Eye (tissue), 1 donor: ENCODE data around the gene RBM27.
"Not testable (repeated sequence)": the region's sequence is repeated elsewhere in the genome, so short reads cannot be mapped to it uniquely, and the experiment has no call there.

Experiments used
- DNase-seq: peaks from one replicate; pipeline ENCODE4 v3.0.0-alpha.2; 2015

The RBM27 gene

GRCh38 chr5:146206257-146206656, 2.9 kb downstream of the RBM27 start:
- DNase-seq, result no peak

GRCh38 chr5:146208916-146209522, 5.6 kb downstream of the RBM27 start:
- no peak for DNase-seq

DNA sequence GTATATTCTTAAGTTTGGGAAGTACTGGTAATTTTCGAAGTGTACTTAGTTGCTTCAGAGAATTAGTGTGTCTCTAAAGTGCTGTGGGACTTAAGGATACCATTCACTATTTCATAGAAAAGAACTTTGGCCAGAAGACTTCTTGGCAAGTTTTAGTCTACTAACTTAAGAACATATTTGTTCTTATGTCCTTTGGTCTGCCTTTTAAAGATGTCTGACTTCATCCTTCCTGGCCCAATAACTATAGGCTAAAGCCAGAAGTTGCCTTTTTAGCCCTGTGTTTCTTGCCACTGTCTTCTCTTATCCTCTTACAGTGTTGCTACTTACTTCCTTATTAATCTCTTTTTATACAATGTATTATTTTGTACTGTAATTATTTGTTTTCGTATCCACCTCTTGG, 6.3 kb downstream of the RBM27 start:
- no peak for DNase-seq

DNA sequence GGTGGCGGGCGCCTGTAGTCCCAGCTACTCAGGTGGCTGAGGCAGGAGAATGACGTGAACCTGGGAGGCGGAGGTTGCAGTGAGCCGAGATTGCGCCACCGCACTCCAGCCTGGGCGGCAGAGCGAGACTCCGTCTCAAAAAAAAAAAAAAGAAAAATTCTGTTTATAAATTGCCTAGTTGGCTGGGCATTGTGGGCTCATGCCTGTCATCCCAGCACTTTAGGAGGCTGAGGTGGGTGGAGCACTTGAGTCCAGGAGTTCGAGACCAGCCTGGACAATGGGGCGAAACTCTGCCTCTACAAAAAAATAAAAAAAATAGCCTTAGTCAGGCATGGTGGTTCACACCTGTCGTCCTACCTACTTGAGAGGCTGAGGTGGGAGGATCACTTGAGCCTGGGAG, 7.4 kb downstream of the RBM27 start:
- DNase-seq, result not testable (repeated sequence)

DNA sequence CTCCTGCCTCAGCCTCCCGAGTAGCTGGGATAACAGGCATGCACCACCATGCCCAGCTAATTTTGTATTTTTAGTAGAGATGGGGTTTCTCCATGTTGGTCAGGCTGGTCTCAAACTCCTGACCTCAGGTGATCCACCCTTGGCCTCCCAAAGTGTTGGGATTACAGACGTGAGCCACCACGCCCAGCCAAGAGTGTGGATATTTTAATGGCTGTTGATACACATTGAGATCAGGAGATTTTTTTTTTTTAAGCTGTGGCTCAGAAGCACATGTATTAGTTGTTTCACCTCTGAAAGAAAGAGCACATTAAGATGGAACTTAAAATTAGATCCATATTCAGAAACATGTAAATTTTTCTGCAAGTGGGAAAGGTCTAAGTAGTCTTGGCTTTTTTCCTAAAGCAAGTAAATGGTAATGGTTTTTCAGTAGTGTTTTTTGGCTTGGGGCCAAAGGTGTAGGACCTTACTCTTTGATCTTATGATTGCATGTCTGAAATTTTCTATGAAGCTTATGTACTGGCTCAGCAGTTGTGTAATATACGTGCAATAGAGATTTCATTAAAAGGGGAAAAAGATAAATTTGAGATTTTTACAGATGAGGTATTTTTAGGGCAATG, 9.9 kb downstream of the RBM27 start:
- peak; percentile 19 for DNase-seq

DNA sequence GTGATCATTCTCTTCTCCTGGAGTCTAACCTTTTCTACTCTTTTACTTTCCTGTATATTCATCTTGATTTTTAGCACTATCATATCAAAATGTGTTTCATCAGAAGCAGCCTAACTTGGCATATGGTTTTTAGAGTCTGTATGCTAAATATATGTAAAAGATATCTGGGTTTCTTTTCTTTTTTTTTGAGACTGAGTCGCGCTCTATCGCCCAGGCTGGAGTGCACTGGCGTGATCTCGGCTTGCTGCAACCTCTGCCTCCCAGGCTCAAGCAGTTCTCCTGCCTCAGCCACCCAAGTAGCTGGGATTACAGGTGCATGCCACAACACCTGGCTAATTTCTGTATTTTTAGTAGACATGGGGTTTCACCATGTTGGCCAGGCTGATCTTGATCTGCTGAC, 11.5 kb downstream of the RBM27 start:
- not testable (repeated sequence) for DNase-seq

DNA sequence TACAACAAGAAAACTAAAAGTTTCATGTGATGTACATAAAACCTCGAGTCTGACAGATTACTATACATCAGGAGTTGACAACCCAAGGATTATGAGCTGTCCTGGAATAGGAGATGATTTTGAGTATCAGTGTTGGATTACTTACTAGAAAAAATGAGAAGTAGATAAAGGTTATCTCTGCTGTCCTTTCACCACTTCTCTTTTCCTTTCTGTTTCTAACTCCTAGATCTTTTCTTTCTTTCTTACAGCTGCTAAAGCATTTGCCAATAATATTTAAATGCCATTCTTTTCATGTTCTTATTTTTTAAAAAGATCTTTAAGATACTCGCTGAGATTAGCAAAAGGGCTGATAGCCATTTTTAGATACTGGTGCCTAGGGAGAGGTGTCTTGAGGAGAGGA, 14.8 kb downstream of the RBM27 start:
- DNase-seq, result no peak

- DNase-seq, result no peak
These were observed 15.8 kb downstream of the RBM27 start for GRCh38 chr5:146219243-146219642.

DNA sequence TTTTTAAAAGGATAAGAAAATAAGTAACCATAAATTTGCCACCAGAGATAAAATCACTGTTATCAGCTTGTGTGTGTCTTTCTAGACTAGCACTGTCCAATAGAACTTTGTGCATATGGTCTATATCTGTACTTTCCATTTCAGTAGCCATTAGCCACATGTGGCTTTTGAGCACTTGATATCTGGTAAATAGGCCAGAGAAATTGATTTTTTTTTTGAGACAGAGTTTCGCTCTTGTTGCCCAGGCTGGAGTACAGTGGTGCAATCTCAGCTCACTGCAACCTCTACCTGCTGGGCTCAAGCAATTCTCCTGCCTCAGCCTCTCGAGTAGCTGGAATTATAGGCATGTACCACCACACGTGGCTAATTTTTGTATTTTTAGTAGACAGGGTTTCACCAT, 17.8 kb downstream of the RBM27 start:
- DNase-seq, result no peak

DNA sequence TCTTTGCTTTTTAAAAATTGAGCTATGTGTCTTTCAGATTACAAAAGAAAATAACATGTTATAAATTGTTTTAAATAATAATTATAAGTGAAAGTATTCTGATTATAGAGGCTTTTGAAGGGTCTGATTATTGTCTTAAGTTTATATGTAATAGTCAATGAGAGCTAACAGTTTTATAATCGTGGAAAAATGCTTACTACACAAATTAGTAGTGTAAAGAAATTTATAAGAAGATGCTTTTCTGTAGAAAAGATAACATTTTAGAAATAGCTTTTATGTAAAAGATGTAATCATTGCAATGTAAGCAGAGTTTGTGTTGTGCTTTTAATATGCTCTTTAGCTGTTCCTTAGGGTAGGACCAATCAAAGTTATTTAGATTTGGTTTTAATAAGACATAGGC, 18.6 kb downstream of the RBM27 start:
- DNase-seq, result no peak

DNA sequence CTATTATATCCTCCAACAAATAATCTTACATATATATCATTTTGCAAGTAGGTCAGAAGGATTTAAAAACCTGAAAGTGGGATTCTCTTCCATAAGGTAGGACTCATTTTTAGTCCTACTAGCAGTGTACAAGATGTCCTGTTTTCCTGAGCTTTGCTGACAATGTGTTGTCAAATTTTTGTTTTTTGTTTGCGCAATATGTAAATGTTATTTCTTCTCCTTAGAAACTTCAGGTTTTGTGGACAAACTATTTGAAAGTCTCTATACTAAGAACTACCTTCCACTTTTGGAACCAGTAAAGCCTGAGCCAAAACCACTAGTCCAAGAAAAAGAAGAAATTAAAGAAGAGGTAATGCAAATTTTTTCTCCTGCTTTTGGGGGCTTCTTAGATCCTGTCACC, 19.8 kb downstream of the RBM27 start:
- no peak for DNase-seq

DNA sequence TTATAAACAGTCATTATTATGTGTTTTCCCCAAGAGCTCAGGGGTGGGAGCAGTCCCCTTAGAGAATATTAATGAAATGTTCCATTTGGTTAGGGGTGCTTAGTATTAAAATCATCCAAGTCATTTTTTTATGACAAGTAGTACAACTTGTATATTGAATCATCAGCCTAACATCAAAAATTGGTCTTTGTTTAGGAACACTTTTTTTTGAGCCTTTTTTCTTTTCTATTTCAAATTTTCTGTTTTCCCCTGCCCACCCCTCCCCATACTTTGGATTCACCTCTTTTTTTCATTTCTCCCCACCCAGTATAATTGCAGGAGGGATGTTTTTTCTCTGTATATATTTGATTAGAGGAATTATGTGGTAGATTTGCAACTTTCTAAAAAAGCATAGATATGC, 25.8 kb downstream of the RBM27 start:
- DNase-seq, result no peak

DNA sequence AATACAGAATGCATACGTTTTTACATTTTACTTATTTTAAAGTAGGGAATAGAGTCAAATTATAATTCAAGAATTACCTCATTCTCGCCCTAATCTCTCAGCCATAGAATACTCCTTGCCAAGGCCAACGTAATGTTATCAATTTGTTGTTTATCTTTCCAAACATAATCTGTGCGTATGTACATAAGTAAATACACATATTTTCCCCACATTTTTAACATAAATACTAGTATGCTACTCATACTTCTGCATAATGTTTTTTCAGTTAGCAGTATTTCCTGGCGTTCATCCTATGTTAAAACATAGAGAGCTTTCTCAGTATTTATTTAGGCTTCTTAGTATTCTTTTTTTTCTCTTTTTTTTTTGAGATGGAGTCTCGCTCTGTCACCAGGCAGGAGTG, 28.8 kb downstream of the RBM27 start:
- no peak for DNase-seq

DNA sequence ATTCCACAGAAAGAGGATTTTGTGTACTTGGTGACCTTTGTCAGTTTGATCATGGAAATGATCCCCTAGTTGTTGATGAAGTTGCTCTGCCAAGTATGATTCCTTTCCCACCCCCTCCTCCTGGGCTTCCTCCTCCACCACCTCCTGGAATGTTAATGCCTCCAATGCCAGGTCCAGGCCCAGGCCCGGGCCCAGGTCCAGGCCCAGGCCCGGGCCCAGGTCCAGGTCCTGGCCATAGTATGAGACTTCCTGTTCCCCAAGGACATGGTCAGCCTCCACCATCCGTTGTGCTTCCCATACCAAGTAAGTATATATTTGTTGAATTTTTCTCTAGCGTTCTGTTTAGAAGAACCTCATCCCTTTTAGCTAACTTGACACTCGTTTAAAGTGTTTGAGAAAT, 30.0 kb downstream of the RBM27 start:
- no peak for DNase-seq

GRCh38 chr5:146238973-146239372, 35.6 kb downstream of the RBM27 start:
- no peak for DNase-seq

DNA sequence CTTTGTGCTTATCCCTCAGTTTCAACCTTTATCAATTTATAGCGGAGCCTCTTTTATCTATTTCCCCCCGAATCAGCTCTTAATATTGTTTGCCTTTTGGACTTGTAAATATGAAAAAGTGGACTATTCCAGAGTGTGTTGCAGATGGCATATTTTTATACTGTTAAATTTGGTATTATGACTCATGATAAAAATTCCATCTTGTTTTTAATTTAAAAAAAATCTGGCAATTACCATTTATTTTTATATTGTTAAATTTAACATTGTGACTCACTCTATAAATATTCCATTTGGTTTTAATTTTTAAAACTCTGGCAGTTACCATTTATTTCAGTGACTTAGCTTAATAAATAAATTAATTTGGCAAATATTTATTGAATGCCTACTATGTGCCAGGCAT, 37.5 kb downstream of the RBM27 start:
- no peak for DNase-seq

- DNase-seq, result no peak
These were observed 39.8 kb downstream of the RBM27 start for GRCh38 chr5:146243247-146243646.

DNA sequence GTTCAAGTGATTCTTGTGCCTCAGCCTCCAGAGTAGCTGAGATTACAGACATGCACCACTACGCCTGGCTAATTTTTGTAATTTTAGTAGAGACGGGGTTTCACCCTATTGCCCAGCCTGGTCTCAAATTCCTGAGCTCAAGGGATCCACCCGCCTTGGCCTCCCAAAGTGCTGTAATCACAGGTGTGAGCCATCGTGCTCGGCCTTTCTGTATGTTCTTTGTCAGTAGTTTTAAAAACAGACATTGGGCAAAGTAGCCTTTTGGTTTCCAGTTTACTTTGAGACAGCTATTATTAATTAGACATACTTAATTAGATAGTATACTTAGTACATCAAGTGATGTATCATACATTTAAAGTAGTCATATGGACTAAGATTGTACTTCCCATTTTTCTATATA, 45.2 kb downstream of the RBM27 start:
- DNase-seq, result no peak

DNA sequence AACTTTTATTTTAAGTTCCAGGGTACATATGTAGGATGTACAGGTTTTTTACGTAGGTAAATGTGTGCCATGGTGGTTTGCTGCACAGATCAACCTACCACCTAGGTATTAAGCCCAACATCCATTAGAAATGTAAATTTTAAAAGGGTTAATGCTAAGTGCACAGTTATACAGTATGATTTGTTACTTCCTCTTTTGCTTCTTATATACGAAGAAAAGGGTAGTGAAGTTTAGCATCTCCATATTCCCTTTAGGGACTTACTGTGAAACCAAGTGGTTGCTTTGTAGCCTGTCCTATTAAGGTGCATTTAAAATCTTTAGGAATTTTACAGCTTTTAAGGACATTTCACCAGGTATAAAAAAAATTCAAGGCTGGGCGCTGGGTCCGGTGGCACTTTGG, 46.4 kb downstream of the RBM27 start:
- DNase-seq, result no peak
